DLD1 (cell line): ENCODE results near the gene UNC5B.

Experiments used
- in situ Hi-C: cut with HindIII; loops from 2 replicates; pipeline ENCODE4 v1.10.0; 2017; ENCODE audit warnings: low sequenced_read_pairs

Gene UNC5B

DNA sequence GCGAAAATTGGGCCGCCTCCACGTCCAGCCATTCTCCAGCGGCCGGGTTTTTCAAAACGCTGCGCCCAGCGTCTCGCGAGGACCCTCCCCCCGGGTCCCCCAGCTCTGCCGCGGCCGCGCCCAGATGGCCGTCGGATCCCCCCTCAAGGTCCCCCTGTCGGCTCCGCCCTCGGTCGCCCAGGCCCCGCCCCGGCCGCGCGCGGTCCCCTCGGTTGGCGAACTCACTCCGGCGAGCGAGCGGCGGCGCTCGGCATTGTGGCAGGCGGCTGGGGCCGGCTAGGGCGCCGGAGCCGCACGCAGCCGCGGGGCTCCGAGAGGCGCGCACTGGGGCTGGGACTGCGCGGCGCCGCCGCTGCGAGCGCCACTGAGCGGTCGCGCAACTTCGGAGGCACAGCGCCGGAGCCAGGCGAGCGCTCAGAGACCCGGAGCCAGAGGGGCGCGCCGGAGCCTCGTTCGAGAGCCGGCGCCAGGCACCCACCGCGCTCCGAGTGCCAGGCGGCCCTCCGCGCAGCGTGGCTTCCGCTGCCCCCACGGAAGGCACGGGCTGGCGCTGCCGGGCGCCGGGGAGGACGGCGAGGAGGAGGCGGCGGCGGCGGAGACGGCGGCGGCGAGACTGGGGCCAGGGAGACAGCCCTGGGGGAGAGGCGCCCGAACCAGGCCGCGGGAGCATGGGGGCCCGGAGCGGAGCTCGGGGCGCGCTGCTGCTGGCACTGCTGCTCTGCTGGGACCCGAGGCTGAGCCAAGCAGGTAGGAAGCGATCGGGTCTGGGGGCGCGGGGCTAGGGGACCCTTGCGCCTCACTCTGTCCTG is at the start of gene UNC5B:
Gene UNC5B, plus strand, starts transcription at position 253 of the 809 bp plus-strand sequence. Its CDS starts 416 bp downstream, at position 669.
- in situ Hi-C loops, result no loop called here

DNA sequence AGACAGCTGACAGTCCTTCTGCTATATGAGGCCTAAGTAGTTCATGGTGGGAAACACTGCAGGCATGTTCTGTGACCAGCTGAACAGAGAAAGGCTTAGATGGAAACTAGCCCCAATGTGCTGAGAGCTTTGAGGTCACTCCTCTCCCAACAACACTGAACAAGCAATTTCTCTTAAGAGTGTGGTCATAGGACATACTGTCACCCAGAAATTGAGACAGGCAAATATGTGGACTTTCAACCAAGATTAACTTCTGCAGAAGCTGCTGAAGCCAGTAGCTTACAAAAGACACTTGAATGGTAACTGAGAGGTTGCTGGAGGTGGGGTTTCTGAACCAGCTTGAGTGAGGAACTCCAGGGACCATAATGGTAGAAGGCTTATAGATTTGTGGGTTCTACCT is 38.9 kb upstream of the UNC5B start:
- in situ Hi-C loops, result no loop called here

DNA sequence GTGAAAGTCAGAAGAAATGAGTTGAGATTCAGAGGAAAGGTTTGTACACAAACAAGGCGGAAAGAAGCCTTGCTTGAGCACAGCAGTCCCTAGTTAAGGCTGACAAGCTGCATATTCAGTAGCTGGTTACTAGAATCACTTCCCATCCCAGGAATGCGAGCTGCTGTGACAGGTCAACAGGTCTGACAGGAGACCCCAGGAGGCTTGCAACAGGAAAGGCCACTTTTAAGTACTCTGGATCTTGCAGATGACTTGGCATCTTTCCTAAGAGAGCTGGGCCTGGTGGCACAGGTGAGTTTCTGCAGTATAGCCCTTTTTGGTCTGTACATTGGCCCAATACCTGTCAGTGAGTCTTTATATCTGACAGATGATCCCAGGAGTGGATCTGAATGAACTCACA is 35.7 kb upstream of the UNC5B start:
- in situ Hi-C loops, result no loop called here

DNA sequence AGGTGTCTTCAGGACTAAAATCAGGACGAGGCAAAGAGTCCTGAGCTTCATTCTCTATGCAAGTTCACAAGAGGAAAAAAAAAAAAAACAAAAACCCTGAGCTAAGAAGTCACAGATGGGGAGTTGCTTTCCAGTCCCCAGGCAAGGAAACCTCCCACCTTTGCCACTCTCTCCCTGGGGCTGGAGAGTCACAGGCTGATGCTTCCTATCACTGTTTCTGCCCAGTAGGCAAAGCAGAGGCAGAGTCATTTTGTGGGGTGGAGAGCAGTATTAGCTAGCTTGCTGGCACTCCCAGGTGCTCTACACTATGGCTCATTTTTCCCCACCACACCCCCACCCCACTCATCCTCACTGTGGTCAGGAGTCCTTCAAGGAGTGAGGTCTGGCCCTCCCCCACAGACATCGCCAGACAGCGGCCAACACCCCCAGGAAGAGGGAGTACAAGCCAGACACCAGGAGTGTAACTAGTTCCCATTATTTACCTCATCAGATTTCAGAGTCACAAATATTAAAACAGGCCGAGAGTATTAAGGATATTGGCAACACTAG is 34.6 kb upstream of the UNC5B start:
- in situ Hi-C loops, result no loop called here

DNA sequence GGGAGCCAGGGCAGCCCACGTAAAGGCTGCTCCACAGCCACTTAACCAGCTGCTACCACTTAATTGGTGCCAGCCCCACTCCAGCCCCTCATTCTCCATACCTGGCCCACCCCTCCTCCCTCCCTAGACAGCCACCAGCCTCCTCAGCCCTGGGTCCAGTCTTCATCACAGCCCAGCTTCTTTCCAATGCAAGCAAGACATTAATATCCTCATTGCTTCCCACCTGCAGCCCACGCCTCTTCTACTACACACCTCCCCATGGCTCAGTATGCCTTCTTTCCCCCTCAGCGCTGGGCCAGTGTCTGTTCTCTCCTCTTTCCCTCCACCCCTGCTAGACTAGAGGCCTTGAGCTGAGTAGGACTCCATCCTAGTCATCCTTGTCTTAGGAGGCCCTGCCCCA is 33.5 kb upstream of the UNC5B start:
- in situ Hi-C loops, result no loop called here

DNA sequence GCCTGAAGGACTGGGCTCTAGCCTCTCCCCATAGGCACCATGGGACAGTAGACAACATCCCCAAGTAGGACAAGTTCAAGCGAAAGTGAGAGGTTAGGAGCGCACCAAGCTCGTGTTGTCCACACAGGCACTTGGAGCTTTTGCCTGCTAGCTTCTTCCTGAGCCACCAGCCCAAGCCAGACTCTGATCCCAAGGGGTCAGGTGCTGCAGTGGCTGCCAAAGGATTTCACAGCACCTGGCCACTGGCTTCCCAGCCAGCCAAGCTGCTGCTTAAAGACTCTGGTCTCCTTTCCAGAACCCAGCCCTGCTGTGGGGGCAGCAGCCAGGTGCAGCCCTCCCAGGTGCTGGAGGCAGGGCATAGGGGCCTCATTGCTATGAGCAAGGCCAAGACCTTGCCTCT is 33.0 kb upstream of the UNC5B start:
- in situ Hi-C loops, result no loop called here

- in situ Hi-C loops, result no loop called here
These were observed 27.9 kb upstream of the UNC5B start for GRCh38 chr10:71184421-71184820.

DNA sequence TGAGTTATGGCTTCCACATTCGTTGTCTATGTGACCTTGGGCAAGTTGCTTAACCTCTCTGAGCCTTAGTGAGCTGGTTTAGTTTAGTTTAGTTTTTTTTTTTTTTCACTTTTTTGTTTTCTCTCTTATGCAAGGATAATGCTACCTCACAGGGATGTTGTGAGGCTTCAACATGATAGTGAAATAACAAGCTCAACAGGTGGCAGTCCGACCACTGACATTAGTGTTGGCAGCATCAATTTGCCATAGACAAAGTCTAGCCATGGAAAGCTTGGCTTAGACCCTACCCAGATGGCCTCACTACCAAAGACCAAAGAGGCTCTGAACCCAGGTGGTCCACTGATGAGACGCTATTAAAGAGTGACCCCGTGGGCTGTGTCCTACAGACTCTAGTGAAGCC is 27.2 kb upstream of the UNC5B start:
- in situ Hi-C loops, result no loop called here

DNA sequence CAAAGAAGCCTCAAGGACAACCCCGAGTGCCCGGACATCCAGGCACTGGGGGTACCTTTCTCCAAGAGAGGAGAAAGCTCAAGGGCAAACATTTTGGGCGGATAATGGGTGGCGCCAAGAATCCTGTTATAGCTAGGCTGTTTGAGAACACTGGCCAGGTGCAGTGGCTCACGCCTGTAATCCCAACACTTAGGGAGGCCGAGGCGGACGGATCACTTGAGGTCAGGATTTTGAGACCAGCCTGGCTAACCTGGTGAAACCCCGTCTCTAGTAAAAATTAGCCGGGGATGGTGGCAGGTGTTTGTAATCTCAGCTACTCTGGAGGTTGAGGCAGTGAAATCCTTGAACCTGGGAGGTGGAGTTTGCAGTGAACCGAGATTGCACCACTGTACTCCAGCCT is 25.2 kb upstream of the UNC5B start:
- in situ Hi-C loops, result no loop called here

DNA sequence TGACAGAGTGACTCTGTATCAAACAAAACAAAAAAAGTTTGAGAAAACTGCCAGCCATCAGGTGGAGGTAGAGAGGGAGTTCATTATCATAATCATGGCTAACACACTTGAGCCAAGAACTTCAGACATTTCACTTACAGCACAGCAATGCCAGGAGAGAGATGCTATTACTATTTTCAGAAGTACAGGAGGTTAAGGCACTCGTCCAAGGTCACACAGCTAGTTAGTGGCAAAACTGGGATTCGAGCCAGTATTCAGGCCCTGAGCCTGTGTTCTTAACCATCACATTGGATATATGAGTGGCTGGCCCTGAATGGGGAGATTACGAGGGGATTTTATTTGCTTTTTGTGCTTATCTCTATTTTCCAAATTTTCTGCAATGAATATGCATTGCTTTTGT is 24.8 kb upstream of the UNC5B start:
- in situ Hi-C loops, result no loop called here

DNA sequence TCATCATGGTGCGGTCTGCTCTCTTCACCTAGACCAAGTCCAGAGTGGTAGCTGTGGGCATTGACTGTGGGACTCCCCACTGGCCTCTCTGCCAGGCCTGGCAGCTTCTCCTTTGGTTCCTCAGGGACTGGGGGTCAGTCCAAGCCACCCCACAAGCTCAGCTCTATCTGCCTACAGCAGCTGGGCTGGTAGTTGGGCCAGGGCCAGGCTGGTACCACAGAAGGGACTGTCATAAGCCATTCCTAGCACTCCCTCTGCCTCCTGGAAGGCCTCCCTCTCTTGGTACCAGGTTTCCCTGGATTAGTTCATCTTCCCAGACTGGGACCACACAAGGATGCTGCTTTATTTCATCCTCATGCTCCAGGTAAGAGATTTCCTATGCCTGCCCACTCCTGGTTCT is 24.2 kb upstream of the UNC5B start:
- in situ Hi-C loops, result no loop called here

- in situ Hi-C loops, result no loop called here
These were observed 21.4 kb upstream of the UNC5B start for GRCh38 chr10:71191019-71191418.

- in situ Hi-C loops, result no loop called here
These were observed 20.8 kb upstream of the UNC5B start for GRCh38 chr10:71191551-71192076.

DNA sequence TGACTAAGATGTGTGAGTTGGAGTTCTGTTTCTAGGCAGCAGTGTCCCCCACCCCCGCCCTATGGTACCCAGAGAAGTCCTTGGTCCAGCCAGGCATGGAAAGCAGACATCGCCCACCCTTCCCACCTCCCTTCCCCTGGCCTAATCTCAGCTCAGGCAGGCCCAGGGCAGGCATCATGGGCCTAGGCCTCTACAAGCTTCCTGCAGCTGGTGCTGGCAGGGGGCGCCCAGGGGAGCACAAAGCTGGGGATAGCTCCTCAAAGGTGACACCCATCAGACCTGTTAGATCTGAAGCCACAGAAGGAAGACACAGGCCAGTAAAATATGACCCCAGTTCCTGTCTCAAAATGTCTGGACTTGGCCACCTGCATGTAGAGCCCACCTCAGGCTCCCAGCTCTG is 18.9 kb upstream of the UNC5B start:
- in situ Hi-C loops, result no loop called here

- in situ Hi-C loops, result no loop called here
These were observed 14.4 kb upstream of the UNC5B start for GRCh38 chr10:71197955-71198354.

DNA sequence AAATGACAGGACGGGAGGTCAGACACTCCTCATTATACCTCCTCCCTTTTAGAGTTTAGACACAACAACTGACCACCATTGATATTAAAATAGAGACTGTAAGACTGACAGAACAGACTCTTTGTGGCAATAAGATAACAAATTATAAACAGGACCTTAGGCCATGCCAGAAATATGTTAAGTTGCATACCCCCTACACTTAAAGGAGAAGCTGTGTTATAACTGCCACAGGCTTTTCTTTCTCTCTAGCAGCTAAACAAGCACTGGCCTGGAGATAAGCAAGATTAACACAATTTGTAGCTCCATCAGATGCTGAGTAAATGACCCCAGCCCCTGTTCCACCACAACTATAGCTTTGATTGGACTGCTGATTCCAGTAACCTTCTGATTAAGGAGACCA is 10.5 kb upstream of the UNC5B start:
- in situ Hi-C loops, result no loop called here

GRCh38 chr10:71202314-71202713 is 10.1 kb upstream of the UNC5B start:
- in situ Hi-C loops, result no loop called here

DNA sequence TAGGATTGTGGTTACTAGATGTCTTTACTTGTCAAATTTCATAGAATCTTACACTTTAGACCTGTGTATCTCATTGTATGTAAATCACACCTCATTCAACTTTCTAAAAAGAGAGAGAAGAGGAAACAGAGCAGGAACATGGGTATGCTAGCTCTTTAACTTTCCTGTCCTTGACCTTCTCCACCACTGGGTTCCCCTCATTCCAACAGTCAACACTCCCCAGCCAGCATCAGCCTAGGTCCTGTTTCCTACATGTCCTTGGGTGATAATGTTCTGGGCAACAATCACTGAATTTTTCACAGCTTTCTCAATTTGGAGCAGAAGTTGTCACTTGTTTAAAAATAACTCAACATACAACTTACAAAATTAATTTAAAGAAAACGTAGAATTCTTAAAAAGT is 9.2 kb upstream of the UNC5B start:
- in situ Hi-C loops, result no loop called here

GRCh38 chr10:71203716-71204115 is 8.7 kb upstream of the UNC5B start:
- in situ Hi-C loops, result no loop called here

DNA sequence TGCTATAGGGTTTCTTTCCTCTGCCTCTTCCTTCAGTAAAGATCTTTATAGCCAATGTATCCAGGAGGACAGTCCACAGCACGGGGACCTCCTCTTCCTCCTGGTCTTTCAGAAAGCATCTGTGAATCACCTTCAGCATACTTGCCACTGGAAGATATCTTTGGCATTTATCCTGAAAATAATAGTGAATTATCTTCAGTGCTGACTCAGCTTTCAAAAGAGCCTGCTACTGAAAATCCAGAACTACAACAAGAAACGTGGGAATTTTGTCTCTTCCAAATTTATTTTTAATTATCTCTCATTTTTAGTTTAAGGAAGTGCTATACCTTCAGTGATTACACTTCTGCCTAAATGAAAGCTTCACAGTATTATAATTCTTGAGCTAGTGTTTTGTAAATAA is 7.6 kb upstream of the UNC5B start:
- in situ Hi-C loops, result no loop called here

- in situ Hi-C loops, result no loop called here
These were observed 6.9 kb upstream of the UNC5B start for GRCh38 chr10:71205468-71205867.

DNA sequence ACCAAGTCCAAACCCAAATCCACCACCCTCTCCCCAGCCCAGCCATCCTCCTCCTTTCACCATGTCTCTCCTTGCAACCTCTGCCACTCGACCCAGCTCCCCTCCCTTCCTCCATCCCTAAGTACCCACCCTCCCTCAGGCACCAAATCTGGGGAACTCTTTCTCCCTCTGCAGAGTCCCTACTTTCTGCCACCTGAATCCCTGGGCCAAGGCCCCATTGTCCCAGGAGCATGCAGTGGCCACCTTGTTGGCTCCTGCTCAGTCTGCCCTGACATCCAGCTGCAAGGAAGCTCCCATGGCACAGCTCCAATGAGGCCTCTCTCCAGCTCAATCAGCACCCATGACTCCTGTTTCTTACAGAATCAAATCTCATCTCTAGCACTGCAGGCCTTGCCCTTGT is 5.5 kb upstream of the UNC5B start:
- in situ Hi-C loops, result no loop called here

- in situ Hi-C loops, result no loop called here
These were observed 4.8 kb upstream of the UNC5B start for GRCh38 chr10:71207578-71207977.
